Activated T-helper 1 cell treated with anti-CD3 and anti-CD28 coated beads, Interleukin-12 subunit alpha, Interleukin-12 subunit beta, Interleukin-2, Interleukin-4 antibody, amounts not matched to agents 30 ng/mL and 10 ng/mL and 1 ng/mL, durations not matched to agents 14 hours and 24 hours and 36 hours (primary cell): ENCODE data around the gene CHD1L. TPM values are rescaled to one million over a fixed set of nuclear protein-coding genes. Genes with fewer than 3 reads are reported as not detected.
"Not testable (repeated sequence)": the region's sequence is repeated elsewhere in the genome, so short reads cannot be mapped to it uniquely, and the experiment has no call there.

Experiments
- DNase-seq: peaks from one replicate; pipeline ENCODE4 v3.0.0; 2021; ENCODE audit warnings: low spot score
- H3K27ac Mint-ChIP-seq: one replicate; pipeline ENCODE4 v1.8.0; 2021; ENCODE audit warnings: mild to moderate bottlenecking, mixed read lengths
- H3K27me3 Mint-ChIP-seq: one replicate; pipeline ENCODE4 v1.8.0; 2022; ENCODE audit warnings: mild to moderate bottlenecking, moderate library complexity, mixed read lengths; ENCODE audit not compliant: insufficient read depth
- H3K36me3 Mint-ChIP-seq: one replicate; pipeline ENCODE4 v1.8.0; 2021; ENCODE audit warnings: low read depth, mixed read lengths
- H3K4me1 Mint-ChIP-seq: one replicate; pipeline ENCODE4 v1.8.0; 2021; ENCODE audit warnings: low read depth, mixed read lengths
- H3K4me3 Mint-ChIP-seq: one replicate; pipeline ENCODE4 v1.8.0; 2021; ENCODE audit warnings: mild to moderate bottlenecking, moderate library complexity, mixed read lengths
- H3K9me3 Mint-ChIP-seq: one replicate; pipeline ENCODE4 v1.8.0; 2021; ENCODE audit warnings: mixed read lengths
- intact Hi-C: fragments of 100-400 bp; cut with micrococcal nuclease; formaldehyde crosslinking; loops from one replicate; pipeline ENCODE4 v1.15.1; 2024
- total RNA-seq: library from RNA; stranded (reverse); gene quantifications from 2 replicates; pipeline ENCODE4 v1.2.3, GENCODE V29; 2022

Gene CHD1L
- total RNA-seq, 1 donor from 2014 or later, result 75.1 TPM

DNA sequence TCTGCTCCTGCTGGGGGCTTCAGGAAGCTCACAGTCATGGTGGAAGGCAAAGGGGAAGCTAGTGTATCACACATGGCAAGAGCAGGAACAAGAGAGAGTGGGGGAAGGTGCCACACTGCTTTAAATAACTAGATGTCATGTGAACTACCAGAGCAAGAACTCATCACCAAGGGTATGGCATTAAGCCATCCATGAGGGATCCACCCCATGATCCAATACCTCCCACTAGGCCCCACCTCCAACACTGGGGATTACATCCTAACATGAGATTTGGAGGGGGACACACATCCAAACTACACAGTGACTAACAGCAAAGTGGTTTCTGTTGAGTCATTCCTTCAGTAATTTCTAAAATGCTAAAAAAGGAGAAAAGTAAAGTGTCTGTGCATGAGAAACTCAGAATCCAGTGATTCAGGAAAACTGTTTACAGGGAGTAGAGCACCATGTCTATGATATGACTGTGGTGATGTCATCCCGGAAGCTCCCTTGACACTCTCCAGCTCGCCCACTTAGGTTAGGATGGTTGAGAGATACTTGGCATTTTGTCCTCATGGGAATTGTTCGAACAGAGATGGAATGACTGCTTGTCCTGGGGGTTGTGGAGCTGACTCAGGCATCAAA lies 50.3 kb downstream of the CHD1L start:
- H3K9me3 Mint-ChIP-seq, result peaks cover 8% of the 10 kb centered on the region
- no peak for DNase-seq

DNA sequence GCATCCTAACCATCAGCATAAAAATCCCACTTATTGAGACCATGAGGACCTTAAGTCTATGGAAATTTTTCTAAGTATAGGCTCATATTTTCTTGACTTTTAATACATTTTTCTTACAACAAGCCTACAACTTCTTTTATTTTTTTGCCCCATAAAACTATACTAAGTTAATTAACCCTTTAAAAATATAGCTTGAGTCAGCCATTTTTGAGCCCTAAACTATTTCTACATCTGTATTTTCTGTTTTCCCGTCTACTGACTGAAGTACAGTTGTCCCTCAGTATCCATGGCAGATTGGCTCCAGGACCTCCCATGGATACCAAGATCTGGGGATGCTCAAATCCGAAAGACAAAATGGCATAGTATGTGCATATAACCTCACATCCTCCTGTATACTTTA lies 55.0 kb downstream of the CHD1L start:
- Mint-ChIP-seq H3K27ac (no peak overlapping the region), H3K9me3 (peaks cover 37% of the 10 kb centered on the region), H3K4me3 (no peak overlapping the region), H3K27me3 (no peaks in the 10 kb centered on the region), H3K36me3 (peaks cover 62% of the 10 kb centered on the region), H3K4me1 (no peaks in the 10 kb centered on the region)
- no peak for DNase-seq
- intact Hi-C loops, result no loop called here

More for the DNA sequence above, 50.3 kb downstream of the CHD1L start:
- no peak overlapping the region for H3K4me3 Mint-ChIP-seq
- intact Hi-C loops, result no loop called here
- H3K27ac Mint-ChIP-seq, result no peak overlapping the region
- peaks cover 88% of the 10 kb centered on the region for H3K36me3 Mint-ChIP-seq
- H3K27me3 Mint-ChIP-seq, result no peaks in the 10 kb centered on the region
- peaks cover 7% of the 10 kb centered on the region for H3K4me1 Mint-ChIP-seq

GRCh38 chr1:147305803-147306202 lies 63.3 kb downstream of the CHD1L start:
- H3K36me3 Mint-ChIP-seq, DNase-seq, H3K4me1 Mint-ChIP-seq, H3K27ac Mint-ChIP-seq, H3K4me3 Mint-ChIP-seq, intact Hi-C loops, H3K27me3 Mint-ChIP-seq: not testable (repeated sequence)
- H3K9me3 Mint-ChIP-seq, result peaks cover 75% of the 10 kb centered on the region

DNA sequence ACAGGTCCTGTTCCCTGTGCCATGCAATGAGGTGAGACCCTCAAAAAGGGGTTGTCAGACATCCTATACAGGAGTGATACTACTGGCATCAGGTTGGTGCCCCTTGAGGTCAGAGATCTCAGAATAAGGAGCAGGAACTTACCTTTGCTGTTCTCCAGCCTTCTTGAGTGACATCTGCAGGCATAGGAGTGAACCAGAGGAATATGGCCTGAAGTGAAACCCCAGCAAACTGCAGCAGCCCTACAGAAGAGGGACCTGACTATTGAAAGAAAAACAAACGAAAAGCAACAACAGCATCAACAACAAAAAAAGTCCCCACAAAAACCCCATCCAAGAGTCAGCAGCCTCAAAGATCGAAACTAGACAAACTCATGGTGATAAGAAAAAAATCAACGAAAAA lies 74.5 kb downstream of the CHD1L start:
- H3K27me3 Mint-ChIP-seq, result peaks cover 4% of the 10 kb centered on the region
- no peak overlapping the region for H3K4me3 Mint-ChIP-seq
- H3K9me3 Mint-ChIP-seq, result peaks cover 7% of the 10 kb centered on the region
- DNase-seq, result no peak
- no peak overlapping the region for H3K27ac Mint-ChIP-seq
- no peaks in the 10 kb centered on the region for H3K4me1 Mint-ChIP-seq
- intact Hi-C loops, result no loop called here
- no peaks in the 10 kb centered on the region for H3K36me3 Mint-ChIP-seq

DNA sequence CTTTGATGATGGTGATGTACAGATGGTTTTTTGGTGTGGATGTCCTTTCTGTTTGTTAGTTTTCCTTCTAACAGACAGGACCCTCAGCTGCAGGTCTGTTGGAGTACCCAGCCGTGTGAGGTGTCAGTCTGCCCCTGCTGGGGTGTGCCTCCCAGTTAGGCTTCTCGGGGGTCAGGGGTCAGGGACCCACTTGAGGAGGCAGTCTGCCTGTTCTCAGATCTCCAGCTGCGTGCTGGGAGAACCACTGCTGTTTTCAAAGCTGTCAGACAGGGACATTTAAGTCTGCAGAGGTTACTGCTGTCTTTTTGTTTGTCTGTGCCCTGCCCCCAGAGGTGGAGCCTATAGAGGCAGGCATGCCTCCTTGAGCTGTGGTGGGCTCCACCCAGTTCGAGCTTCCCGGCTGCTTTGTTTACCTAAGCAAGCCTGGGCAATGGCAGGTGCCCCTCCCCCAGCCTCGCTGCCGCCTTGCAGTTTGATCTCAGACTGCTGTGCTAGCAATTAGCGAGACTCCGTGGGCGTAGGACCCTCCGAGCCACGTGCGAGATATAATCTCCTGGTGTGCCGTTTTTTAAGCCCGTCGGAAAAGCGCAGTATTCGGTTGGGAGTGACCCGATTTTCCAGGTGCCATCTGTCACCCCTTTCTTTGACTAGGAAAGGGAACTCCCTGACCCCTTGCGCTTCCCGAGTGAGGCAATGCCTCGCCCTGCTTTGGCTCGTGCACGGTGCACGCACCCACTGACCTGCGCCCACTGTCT lies 84.6 kb downstream of the CHD1L start:
- intact Hi-C loops, result not testable (repeated sequence)

DNA sequence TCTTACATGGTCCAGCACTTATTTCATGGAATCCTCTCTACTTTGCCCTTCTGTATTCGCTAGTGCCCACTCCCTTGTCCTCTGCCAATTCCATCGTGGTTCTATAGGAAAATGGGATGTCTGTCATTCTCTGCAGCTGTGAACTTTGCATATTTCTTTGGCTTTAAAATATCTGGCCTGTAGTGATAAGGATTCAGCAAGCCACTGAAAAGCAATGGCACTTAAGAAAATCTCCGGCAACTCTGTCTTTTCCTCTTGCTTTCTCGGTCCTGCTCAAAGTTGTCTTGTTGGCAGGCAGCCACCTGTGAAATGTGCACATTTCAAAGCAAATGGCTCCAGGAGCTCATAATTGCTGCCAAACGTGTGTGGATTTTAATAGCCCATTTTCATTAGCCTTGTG lies 91.8 kb downstream of the CHD1L start:
- no peaks in the 10 kb centered on the region for H3K9me3 Mint-ChIP-seq
- H3K4me3 Mint-ChIP-seq, result no peak overlapping the region
- H3K27ac Mint-ChIP-seq, result no peak overlapping the region
- H3K36me3 Mint-ChIP-seq, result no peaks in the 10 kb centered on the region
- intact Hi-C loops, result no loop called here
- no peaks in the 10 kb centered on the region for H3K4me1 Mint-ChIP-seq
- DNase-seq, result no peak
- H3K27me3 Mint-ChIP-seq, result peaks cover 20% of the 10 kb centered on the region

More for the DNA sequence above, 84.6 kb downstream of the CHD1L start:
- not testable (repeated sequence) for H3K36me3 Mint-ChIP-seq, H3K27ac Mint-ChIP-seq, H3K4me3 Mint-ChIP-seq, H3K27me3 Mint-ChIP-seq, DNase-seq, H3K4me1 Mint-ChIP-seq, H3K9me3 Mint-ChIP-seq

DNA sequence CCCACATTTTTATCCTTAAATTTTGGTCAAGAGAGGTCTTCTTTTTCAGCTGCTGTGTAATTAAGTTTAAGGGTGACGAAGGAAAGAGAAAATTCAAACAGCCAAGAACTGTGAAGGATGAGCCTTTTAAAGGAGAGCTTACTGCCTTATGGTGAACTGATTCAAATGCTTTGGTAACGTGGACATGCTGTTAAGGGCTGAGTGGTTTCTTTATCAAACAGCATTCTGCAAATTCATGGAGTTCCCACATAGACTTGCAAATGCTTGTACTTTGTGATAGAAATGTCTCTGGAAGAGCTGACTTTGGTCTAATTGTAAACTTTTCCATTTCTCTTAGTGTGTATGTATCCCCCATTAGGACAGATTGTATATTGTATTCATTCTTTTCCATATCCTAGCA lies 93.8 kb downstream of the CHD1L start:
- Mint-ChIP-seq H3K4me3 (no peak overlapping the region), H3K36me3 (no peaks in the 10 kb centered on the region), H3K4me1 (no peaks in the 10 kb centered on the region), H3K27ac (no peak overlapping the region), H3K27me3 (peaks cover 21% of the 10 kb centered on the region), H3K9me3 (no peaks in the 10 kb centered on the region)
- intact Hi-C loops, result no loop called here
- DNase-seq, result no peak

DNA sequence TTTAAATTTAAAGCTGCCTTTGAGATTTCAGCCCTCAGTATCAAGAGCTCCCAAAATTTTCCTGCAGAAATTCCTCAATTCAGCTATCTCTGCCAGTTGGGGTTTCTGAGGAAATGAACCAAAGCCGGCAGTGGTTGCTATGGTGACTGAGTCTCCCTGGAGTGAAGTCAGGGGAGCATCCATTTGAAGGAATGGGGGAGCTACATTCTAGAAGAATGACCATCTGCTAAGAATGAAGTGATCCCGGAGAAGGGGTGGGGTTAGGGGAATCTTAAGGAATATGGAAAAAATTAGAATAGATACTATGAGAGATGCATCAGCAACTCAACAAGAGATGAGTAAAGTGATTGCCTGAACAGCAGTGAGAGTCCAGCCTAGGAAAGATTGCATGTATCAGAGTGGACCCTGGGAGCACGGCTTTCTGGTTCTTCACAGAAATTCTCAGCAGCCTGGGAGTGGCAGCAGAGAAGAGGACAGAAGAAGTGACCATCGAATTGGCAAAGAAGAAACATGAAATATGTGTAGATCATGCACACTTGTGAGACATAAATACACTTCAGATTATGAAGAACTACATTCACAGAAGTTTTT lies 94.7 kb downstream of the CHD1L start:
- Mint-ChIP-seq H3K9me3 (no peaks in the 10 kb centered on the region), H3K36me3 (no peaks in the 10 kb centered on the region), H3K4me3 (no peak overlapping the region), H3K27ac (no peak overlapping the region), H3K27me3 (peaks cover 21% of the 10 kb centered on the region), H3K4me1 (no peaks in the 10 kb centered on the region)
- intact Hi-C loops, result no loop called here
- no peak for DNase-seq

GRCh38 chr1:147338571-147338970 lies 96.1 kb downstream of the CHD1L start:
- Mint-ChIP-seq H3K36me3 (no peaks in the 10 kb centered on the region), H3K4me3 (no peak overlapping the region), H3K4me1 (no peaks in the 10 kb centered on the region), H3K9me3 (no peaks in the 10 kb centered on the region), H3K27me3 (peaks cover 21% of the 10 kb centered on the region), H3K27ac (no peak overlapping the region)
- intact Hi-C loops, result no loop called here
- no peak for DNase-seq

DNA sequence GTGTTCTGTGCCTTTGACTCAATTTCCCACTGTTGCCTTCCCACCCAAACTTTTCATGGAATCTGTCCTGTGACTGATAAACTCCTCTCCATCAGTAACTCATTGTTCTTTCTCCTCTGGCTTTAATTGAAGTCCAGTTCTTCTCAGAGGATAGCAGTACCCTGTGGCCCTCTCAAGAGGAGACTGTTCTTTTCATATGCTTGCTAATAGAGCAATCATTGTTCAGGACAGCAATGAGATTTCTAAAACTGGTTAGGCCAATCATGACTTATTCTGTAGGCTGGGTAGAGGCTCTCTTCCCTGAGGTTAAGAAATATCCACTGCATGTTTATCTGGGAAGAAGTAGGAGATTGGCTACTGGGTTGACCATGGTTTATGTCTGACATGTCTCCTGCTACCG lies 98.8 kb downstream of the CHD1L start:
- Mint-ChIP-seq H3K9me3 (no peaks in the 10 kb centered on the region), H3K27me3 (peaks cover 11% of the 10 kb centered on the region), H3K4me1 (no peaks in the 10 kb centered on the region), H3K36me3 (no peaks in the 10 kb centered on the region), H3K27ac (no peak overlapping the region), H3K4me3 (no peak overlapping the region)
- intact Hi-C loops, result no loop called here
- DNase-seq, result no peak

Other genes with a start within 250 kb of the CHD1L start
- 8.0 and 9.3 TPM in 2 replicates for gene PRKAB2, start 70.2 kb upstream of the CHD1L start, total RNA-seq
- gene FMO5, start 17.3 kb upstream of the CHD1L start, total RNA-seq, result 0.17 TPM in 1 of 2 replicates, not detected in the other